KBM-7 (cell line): ENCODE data around the gene ZKSCAN5.
"Not testable (repeated sequence)": the region's sequence is repeated elsewhere in the genome, so short reads cannot be mapped to it uniquely, and the experiment has no call there.

Experiments
- DNase-seq: peaks from one replicate; pipeline ENCODE4 v3.0.0-alpha.2; 2015
- in situ Hi-C: fragments of 300-500 bp; cut with MboI; formaldehyde crosslinking; loops from 2 replicates; pipeline ENCODE4 v1.14.3; 2020; ENCODE audit warnings: low sequenced_read_pairs, low pct_unique_long_range_greater_than_20kb, mixed read lengths

The ZKSCAN5 gene

GRCh38 chr7:99543916-99544315 lies 39.5 kb downstream of the ZKSCAN5 start:
- no peak for DNase-seq
- in situ Hi-C loops, result no loop called here

GRCh38 chr7:99545308-99545707 lies 40.8 kb downstream of the ZKSCAN5 start:
- peak; percentile 71 for DNase-seq

GRCh38 chr7:99549545-99549944 lies 45.1 kb downstream of the ZKSCAN5 start:
- in situ Hi-C loops, result not testable (repeated sequence)

More at GRCh38 chr7:99545308-99545707, 40.8 kb downstream of the ZKSCAN5 start:
- in situ Hi-C loops, result not testable (repeated sequence)

GRCh38 chr7:99551334-99551733 lies 46.9 kb downstream of the ZKSCAN5 start:
- DNase-seq, result no peak
- in situ Hi-C loops, result no loop called here

More at GRCh38 chr7:99549545-99549944, 45.1 kb downstream of the ZKSCAN5 start:
- DNase-seq, result not testable (repeated sequence)

GRCh38 chr7:99551767-99552463 lies 47.5 kb downstream of the ZKSCAN5 start, which contains the start of gene FAM200A:
FAM200A (minus strand) TSS chr7:99552114; CDS start chr7:99548407, 3,707 bp downstream.
- peak; percentile 89 for DNase-seq
- in situ Hi-C loops, result no loop called here

DNA sequence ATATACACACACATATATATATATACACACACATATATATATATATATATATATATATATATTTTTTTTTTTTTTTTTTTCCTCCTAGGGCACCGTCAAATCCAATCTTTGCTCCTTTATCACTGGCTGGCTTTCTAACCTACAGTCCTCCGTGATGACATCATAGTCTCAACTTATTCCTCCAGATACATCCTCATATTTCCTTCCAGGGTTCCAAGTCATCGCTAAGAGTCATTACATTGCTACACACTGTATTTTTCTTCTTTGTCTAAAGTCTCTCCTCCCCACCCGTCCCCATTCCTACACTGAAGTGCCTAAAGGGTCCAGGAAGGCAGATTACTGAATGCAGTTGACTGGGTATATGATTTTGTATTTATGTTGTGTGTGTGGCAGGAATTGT lies 48.6 kb downstream of the ZKSCAN5 start:
- in situ Hi-C loops, result no loop called here

GRCh38 chr7:99554939-99555338 lies 50.5 kb downstream of the ZKSCAN5 start:
- DNase-seq, result no peak
- in situ Hi-C loops, result no loop called here

More for the DNA sequence above, 48.6 kb downstream of the ZKSCAN5 start:
- no peak for DNase-seq

- in situ Hi-C loops, result no loop called here
- no peak for DNase-seq
Measured at GRCh38 chr7:99557196-99557607, 52.7 kb downstream of the ZKSCAN5 start.

GRCh38 chr7:99557940-99558305 lies 53.5 kb downstream of the ZKSCAN5 start:
- no peak for DNase-seq
- in situ Hi-C loops, result no loop called here

DNA sequence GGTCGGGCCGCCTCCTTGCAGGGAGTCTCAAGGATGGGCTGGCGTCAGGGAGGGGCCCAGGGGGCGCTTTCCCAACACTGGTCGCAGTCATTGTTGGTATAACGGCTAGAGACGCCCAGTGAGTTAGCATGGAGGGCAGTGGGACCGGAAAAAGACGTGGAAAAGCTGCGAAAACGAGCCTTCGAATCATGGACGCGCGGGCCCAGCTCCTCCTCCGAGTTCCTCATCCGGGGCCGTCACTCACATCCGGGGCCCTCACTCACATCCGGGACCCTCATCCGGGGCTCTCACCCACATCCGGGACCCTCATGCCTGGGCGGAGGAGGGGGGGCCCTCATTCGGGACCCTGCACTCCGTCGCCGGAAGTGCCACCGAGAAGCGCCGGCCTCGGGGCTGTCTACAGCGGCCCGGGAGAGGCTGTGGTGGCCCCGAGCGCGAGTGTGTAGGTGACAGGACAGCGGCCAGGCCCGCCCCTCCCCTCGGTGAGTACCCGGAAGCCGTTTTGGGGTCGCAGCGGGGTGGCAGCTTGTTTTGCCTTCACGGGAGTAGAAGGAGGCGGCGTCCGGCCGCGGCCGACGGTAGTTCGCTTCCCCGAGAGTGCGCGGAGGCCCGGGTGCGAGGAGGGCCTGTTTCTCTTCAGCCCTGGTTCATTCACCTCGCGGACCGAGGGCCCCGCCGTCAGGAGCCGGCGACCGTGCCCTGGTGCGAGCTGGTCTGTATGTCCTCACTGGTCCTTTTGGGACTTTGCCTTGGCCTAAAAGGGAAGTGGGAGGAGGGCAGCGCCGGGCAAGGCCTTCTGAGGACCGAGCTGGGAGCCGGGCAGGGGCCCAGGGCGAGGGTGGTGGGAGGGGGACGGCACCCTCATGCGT lies 54.1 kb downstream of the ZKSCAN5 start, which contains the start of gene ZNF655:
Gene ZNF655, plus strand, starts transcription at position 337 of the 869 bp plus-strand sequence. CDS start 1,918 bp downstream, outside the sequence.
- in situ Hi-C loops, result no loop called here
- DNase-seq, result peak; percentile 78

DNA sequence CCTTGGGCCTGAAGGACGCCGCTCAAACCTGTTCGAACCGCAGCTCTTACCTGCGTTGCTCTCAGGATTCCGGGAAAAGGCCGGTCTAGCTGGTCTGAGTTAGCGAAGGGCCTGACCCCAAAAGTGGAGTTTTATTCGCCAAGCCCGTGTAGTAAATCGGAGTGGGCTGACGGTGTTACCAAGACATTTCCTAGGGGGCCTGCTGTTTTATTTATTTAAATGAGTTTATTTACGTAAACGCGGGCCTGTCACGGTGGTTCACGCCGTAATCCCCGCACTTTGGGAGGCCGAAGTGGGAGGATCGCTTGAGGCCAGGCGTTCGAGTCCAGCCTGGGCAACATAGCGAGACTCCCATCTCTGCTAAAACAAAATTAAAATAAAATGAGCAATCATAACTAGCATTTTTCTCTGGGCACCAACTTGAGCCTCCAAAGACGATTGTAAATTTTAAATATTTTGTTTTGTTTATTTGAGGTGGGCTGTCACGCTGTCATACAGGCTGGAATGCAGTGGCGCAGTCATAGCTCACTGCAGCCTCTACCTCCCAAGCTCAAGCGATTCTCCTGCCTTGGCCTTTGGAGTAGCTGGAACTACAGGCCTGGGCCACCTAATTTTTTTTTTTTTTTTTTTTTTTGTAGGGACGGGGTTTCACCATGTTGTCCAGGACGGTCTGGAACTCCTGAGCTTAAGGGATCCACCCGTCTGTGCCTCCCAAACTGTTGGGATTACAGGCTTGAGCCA lies 54.9 kb downstream of the ZKSCAN5 start:
- peak; percentile 6 for DNase-seq

GRCh38 chr7:99560834-99561736 lies 56.6 kb downstream of the ZKSCAN5 start:
- no peak for DNase-seq
- in situ Hi-C loops, result no loop called here

More for the DNA sequence above, 54.9 kb downstream of the ZKSCAN5 start:
- in situ Hi-C loops, result no loop called here

DNA sequence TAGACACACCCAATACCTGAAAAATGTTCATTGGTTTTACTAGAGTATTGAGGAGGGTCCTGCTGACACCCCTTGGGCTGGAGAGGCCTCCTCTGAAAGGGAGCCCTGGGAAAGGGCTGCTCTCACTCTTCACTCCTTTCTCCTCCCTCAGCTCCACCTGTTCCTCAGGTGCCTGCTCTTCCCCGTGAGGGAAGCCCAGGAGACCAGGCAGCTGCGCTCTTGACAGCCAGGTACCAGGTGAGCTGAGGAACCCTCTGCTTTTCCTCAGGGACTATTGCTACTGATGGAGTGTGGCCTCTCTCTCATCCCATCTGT lies 57.2 kb downstream of the ZKSCAN5 start:
- in situ Hi-C loops, result no loop called here
- DNase-seq, result no peak

DNA sequence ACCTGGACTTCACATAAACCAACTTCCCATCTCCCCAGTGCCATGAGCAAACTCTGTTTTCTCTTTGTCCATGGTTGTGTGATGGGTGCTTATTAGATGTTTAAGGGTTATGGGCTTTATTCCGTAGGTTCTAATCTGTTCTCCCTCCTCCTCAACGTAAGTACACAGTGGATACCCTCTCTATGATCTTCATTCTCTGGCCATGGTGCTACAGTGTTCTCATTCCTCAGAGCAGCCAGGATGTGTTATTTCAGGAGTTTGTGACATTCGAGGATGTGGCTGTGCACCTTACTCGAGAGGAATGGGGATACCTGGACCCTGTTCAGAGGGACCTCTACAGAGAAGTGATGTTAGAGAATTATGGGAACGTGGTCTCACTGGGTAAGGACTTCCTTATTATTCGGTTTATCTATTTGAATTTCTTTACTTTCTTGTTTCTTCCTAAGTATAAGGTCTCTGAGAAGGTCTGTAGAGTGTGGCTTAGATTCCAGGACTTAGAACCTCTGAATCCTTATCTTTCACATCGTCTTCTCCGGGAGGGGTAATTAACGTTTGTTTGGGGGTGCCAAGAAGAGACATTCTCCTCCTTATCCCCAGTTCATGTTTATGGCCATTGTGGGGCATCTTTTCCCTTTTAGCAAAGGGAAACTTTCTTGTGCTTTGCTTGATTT lies 57.8 kb downstream of the ZKSCAN5 start:
- no peak for DNase-seq
- in situ Hi-C loops, result no loop called here

DNA sequence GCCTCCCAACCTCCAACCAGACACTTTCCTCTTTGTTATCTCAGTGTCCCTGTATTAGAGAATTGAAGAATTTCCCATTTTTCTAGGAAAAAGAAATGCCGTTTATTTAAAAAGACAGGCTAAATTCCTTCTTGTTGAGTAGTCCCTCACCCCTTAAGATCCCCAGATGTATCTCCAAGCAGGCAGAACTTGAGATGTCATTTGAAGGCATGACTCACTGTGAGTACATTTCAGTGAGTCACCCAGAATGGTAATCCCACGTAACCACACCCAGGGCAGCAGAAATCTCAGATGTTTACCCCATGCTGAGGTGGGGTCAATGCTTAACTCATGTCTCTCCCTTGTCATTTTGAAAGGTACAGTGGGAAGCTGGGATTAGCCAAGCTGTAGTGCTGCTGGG lies 58.4 kb downstream of the ZKSCAN5 start:
- DNase-seq, result no peak
- in situ Hi-C loops, result no loop called here

DNA sequence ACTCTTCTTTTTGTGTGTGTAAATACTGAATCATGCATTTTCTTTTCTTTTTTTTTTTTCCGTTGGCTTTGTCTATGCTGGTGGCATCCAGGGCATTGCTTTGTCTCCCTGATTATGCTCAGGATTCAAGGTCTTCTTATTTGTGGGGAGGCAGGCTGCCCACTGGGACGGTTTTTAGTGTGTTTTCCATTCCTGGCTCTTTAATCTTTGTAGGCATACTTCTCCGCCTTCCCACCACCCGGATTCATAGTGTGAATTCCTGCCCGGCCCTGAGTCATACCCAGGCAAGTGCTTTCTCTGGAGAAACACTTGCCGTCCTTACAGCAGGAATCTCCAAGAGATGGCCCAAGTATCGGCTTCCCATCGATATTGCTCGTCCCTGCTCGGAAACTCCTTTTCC lies 59.2 kb downstream of the ZKSCAN5 start:
- in situ Hi-C loops, result no loop called here
- DNase-seq, result no peak

GRCh38 chr7:99568770-99569169 lies 64.3 kb downstream of the ZKSCAN5 start:
- in situ Hi-C loops, DNase-seq: not testable (repeated sequence)

DNA sequence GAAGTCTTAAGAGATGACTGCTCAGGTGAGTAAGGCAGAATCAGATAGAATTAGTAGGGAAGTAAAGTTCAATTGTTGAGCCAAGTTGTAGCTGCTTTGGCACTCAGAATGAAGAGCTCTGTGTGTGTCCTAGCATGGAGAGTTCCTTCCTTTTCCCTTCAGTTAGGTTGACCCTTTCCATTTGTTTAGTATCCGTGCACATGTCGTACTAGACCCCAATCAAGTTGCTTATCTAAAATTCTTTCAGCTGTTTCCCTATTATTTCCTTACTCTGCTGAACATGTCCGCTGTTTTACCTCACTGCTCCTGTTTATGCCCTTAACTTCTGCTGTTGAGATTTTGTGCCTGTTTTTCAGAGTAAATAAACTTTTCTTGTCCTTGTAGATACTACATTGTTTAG lies 67.3 kb downstream of the ZKSCAN5 start:
- DNase-seq, result no peak
- in situ Hi-C loops, result no loop called here
